Fibroblast of skin of scalp (primary cell): ENCODE results near the gene SI. TPM values are rescaled to one million over a fixed set of nuclear protein-coding genes. Genes with fewer than 3 reads are reported as not detected.
"Not testable (repeated sequence)": the region's sequence is repeated elsewhere in the genome, so short reads cannot be mapped to it uniquely, and the experiment has no call there.

ENCODE experiments used
- DNase-seq: peaks from one replicate; pipeline ENCODE4 v3.0.0-alpha.2; 2013
- polyA plus RNA-seq, 2 experiments: library from polyadenylated mRNA; unstranded; fragments of 120-200 nt; gene quantifications; one replicate each; pipeline ENCODE4 v1.2.1, GENCODE V29; 2013; ENCODE audit not compliant: insufficient read length in 2 of 2

Gene SI
- not detected for polyA plus RNA-seq (2013, experiment 1 of 2; ENCODE audit: insufficient read length)
- polyA plus RNA-seq (2013, experiment 2 of 2; ENCODE audit: insufficient read length) = not detected

- DNase-seq = no peak
Measured at GRCh38 chr3:165078293-165078692, at the start of gene SI. TSS of gene SI (minus strand) at chr3:165078496. CDS start at chr3:165076012, 2,484 bp downstream.

DNA sequence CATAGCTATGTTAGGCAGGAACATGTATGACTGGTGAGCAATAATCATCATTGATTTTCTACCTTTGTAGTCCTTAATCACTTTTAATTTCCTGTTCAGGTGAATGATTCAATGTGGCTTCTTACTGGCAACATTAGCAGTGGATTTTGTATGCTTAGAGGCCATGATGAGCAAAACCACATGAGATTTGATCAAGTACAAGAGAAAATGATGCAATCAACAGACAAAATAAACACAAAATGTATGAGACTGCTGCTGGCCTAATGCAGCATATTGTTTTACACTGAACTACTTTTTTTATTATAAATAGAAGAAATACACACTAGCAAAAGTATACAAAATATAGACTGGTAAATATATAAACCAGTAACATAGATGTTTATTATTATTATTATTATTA, 47.5 kb upstream of the SI start:
- DNase-seq = no peak

- DNase-seq = no peak
Measured at GRCh38 chr3:165111401-165111800, 33.1 kb upstream of the SI start.

- DNase-seq = no peak
Measured at GRCh38 chr3:165103616-165104015, 25.3 kb upstream of the SI start.

GRCh38 chr3:165082650-165083049, 4.4 kb upstream of the SI start:
- DNase-seq = no peak

DNA sequence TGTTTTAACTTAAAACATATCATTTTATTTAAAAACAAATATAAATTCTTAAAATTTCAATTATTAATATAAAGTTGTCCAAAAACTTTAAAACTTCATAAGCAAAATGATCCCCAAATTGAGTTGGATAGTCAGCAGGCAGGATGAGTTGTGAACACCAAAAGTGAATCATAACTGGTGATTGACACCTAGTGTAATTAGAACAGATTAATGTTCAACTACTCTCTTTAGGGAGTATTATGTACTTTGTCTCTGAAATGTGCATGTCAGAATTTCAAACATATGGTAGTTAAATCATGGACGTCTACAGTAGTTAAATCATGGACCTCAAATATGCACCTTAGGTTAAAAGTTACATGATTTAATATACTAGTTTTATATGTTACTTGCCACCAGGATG, 2.9 kb upstream of the SI start:
- DNase-seq = no peak

GRCh38 chr3:165075695-165076094, 2.6 kb downstream of the SI start:
- no peak for DNase-seq

- DNase-seq = no peak
Measured at GRCh38 chr3:165070682-165071081, 7.6 kb downstream of the SI start.

DNA sequence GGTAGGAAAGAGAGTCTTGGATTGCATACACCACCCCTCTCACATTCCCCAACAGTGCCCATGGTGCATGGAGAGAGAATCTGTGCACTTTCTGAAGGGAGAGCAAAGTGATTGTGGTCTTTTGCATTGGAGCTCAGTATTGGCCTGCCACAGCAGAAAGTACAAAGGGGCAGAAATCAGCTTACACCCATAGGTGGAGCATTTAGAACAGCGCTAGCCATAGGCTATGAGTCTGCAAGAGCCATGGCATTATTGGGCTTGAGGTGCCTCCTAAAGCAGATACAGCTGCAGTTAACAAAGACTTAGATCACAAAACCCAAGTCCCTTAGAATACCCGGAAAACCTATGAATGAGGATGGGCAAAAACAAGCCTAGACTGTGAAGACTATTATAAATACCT, 21.8 kb downstream of the SI start:
- no peak for DNase-seq

DNA sequence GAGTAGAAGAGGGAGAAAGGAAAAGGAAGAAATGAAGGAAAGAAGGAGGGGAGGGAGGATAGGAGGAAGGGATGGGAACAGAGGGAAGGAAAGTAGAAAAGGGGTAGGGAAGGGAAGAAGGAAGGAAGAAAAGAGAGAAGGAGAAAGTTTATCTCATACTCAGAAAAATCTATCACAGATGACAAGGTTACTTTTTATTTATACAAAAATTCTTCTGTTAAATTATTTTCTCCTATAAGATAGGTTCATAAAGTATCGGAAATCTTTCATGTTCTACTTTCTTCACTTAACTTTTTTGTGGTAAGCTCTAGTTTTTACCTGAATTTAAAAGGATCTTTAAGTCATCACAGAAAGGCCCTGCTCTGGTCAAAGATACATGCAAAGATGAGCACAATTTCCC, 38.1 kb downstream of the SI start:
- DNase-seq = no peak

DNA sequence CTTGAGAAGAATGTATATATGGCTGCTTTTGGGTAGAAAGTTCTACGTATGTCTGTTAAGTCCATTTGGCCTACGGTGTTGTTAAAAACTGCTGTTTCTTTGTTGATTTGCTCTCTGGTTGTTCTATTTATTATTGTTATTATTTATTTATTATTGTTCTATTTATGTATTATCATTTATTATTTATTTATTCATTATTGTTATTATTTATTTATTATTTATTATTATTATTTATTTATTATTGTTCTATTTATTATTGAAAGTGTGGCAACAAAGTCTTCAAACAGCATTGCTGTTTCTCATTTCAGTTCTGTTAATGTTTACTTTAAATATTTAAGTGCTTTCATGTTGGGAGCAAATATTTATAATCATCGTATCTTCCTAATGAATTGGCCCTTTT, 66.7 kb downstream of the SI start:
- DNase-seq = no peak

- no peak for DNase-seq
Measured at GRCh38 chr3:164984947-164985346, 93.3 kb downstream of the SI start.

DNA sequence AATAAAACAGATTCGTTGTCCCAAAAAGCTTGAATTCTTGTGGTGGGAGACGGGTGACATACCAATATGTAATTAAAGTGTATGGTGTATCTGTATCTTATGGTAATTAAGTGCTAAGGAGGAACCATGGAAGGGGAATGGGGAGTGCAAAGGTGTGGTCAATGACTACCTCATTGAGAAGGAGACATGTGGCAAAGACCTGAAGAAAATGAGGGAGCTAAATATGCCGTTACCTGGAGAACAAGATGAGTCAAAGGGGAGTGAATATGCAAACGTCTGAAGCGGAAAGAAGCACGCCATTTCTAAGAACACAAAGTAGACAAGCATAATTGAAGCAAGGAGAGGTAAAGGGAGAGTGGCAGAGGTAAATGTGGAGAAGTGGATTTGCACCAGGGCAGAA, 115.7 kb downstream of the SI start:
- DNase-seq = no peak

GRCh38 chr3:164952966-164953365, 125.3 kb downstream of the SI start:
- DNase-seq = no peak

DNA sequence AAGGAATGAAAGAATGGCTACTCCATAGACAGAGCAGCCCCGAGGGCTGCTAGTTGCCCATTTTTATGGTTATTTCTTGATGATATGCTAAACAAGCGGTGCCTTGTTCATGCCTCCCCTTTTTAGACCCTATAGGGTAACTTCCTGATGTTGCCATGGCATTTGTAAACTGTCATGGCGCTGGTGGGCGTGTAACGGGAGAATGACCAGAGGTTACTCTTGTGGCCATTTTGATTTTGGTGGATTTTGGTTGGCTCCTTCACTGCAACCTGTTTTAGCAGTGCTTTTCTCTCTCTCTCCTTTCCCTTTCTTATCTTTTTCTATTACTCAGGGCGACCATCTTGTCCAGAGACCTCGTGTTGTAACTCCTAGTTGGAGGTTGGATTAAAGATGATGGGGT, 126.9 kb downstream of the SI start:
- not testable (repeated sequence) for DNase-seq

DNA sequence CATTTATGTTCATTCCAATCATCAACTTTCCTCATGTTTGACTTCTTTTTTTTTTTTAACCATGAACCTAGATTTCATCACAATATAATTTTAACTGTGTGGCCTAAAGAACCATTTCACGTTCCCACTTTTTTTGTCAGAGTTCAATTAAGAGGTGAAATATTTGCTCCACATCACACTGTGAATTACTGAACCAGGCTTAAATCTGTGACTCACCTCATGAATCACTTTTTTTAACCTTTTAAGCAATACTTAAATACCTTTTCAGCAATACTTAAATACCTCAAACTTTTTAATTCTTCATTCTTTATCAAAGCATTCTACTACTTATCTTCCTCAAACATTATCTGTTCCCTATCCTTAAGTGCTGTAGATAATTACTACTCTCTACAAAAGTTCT, 137.6 kb downstream of the SI start:
- no peak for DNase-seq

- no peak for DNase-seq
Measured at GRCh38 chr3:164929642-164930041, 148.7 kb downstream of the SI start.
